ENCODE measurements around the gene SETD7. TPM values are rescaled to one million over a fixed set of nuclear protein-coding genes. Genes with fewer than 3 reads are reported as not detected.

SETD7 gene
- total and polyA plus RNA-seq, 2 of the 4 experiments (the other 2 are of a cell fraction), result 17.0 to 46.6 TPM

- H2AK5ac ChIP-seq (ENCODE audit: low read depth, low read length), result no peak overlapping the region
- H4K5ac ChIP-seq (ENCODE audit: low read depth, low read length), result no peak overlapping the region
- 80% methylated on average over 2 of the region's 4 CpGs; no CpG with 5 or more reads in 1 of the 2 experiments for WGBS, 2 experiments (ENCODE audit: extremely low coverage in 2 of 2, insufficient read length in 1 of 2)
- ATAC-seq (ENCODE audit: low read depth) (no peak), DNase-seq (no peak)
- H2AK9ac ChIP-seq (replicated peaks; ENCODE audit: low read depth, low read length, poor library complexity), result no peak overlapping the region
- H3K36me3 ChIP-seq (ENCODE audit: control insufficient read depth, insufficient read depth, low read length), result peaks cover 30% of the 10 kb centered on the region
- BruUV-seq (replicated peaks), result no TSS peak
- H3K4ac ChIP-seq (ENCODE audit: low read depth, low read length), result no peak overlapping the region
- H3K4me2 ChIP-seq (ENCODE audit: low read depth, low read length), result no peak overlapping the region
- no peak overlapping the region for H2AFZ ChIP-seq (replicated peaks; ENCODE audit: low read length, poor library complexity)
- no peak overlapping the region for H2BK20ac ChIP-seq (ENCODE audit: low read depth, low read length)
- H3K9me3 ChIP-seq (ENCODE audit: control insufficient read depth, insufficient read depth, low read length), result no peaks in the 10 kb centered on the region
- H2BK15ac ChIP-seq (ENCODE audit: low read depth, low read length), result no peak overlapping the region
- H3K56ac ChIP-seq (ENCODE audit: extremely low read depth, insufficient read depth, low read length), result no peak overlapping the region
- H3K27ac ChIP-seq (ENCODE audit: insufficient read depth, low read length), result no peak overlapping the region
- peaks cover 6% of the 10 kb centered on the region; the same call in 1 of the 2 replicates for H3K4me1 ChIP-seq (ENCODE audit: control insufficient read depth, insufficient read depth, low read length)
- no peak overlapping the region for H3K14ac ChIP-seq (replicated peaks; ENCODE audit: low read depth, low read length)
- no peak overlapping the region for H2BK120ac ChIP-seq (ENCODE audit: low read depth, low read length)
- dilution Hi-C loops (cut with HindIII; ENCODE audit: low sequenced_read_pairs, unreplicated experiment) (no loop called here), in situ Hi-C loops (cut with MboI; ENCODE audit: low sequenced_read_pairs) (no loop called here), intact Hi-C loops (cut with micrococcal nuclease) (no loop called here)
- peaks cover 2% of the 10 kb centered on the region; the same call in 1 of the 2 replicates for H3K9me1 ChIP-seq (ENCODE audit: insufficient read depth, low read length)
- POLR2A ChIA-PET (ENCODE audit: unreplicated experiment), result interaction anchor here (0.6 kb wide), 1 partner anchor 329 kb away, joined by 10 read pairs; no protein-coding TSS in a partner anchor
- H3K18ac ChIP-seq (ENCODE audit: low read depth, low read length), result no peak overlapping the region
- no peak overlapping the region for H3K23ac ChIP-seq (ENCODE audit: low read depth, low read length)
- no peak overlapping the region for H2BK5ac ChIP-seq (ENCODE audit: low read depth, low read length, poor library complexity, severe bottlenecking)
- no peak overlapping the region for H3K4me3 ChIP-seq (ENCODE audit: insufficient read depth, low read depth, low read length)
- no peaks in the 10 kb centered on the region for H3K27me3 ChIP-seq (ENCODE audit: control insufficient read depth, insufficient read depth, low read length)
- peaks cover 3 to 4% of the 10 kb centered on the region in 2 experiments; a peak in 2 of 4 replicates for H3K79me1 ChIP-seq (ENCODE audit: low read depth in 1 of 2, low read length in 2 of 2)
- H4K91ac ChIP-seq (ENCODE audit: insufficient read depth, low read depth, low read length), result no peak overlapping the region
- no peak overlapping the region for H3K9ac ChIP-seq (ENCODE audit: low read depth, low read length)
- 0 out of 2 replicates have a peak, but pooled peaks cover 3% of the 10 kb centered on the region for H4K20me1 ChIP-seq (ENCODE audit: insufficient read depth, low read length)
- CTCF ChIA-PET, result interaction anchor here (0.6 to 1.1 kb wide), 2 partner anchors 10 to 14 kb away, joined by 3 to 4 read pairs; no protein-coding TSS in a partner anchor
- no peak overlapping the region for H4K8ac ChIP-seq (ENCODE audit: low read depth in 2 of 2, low read length in 2 of 2)
- TF ChIP-seq MAZ (IDR thresholded peaks at IDR 0.05; ENCODE audit: borderline replicate concordance, low read depth, low read length), result no peak
- no peak for TF ChIP-seq CTCF (conservative IDR thresholded peaks at IDR 0.05; ENCODE audit: low read depth, low read length)
- TF ChIP-seq POLR2A (IDR thresholded peaks at IDR 0.05; ENCODE audit: low read depth, low read length), result no peak
- no peak for TF ChIP-seq MAFK (IDR thresholded peaks at IDR 0.05; ENCODE audit: low read depth, low read length)
- no peak for TF ChIP-seq ELK1 (IDR thresholded peaks at IDR 0.05; ENCODE audit: borderline replicate concordance, low read depth, low read length)
- no peak for TF ChIP-seq MXI1 (IDR thresholded peaks at IDR 0.05; ENCODE audit: borderline replicate concordance, low read depth, low read length)
- no peak for TF ChIP-seq USF2 (IDR thresholded peaks at IDR 0.05; ENCODE audit: low read depth, low read length)
- TF ChIP-seq CEBPB (IDR thresholded peaks at IDR 0.05; ENCODE audit: low read depth, low read length), result no peak
- TF ChIP-seq CHD1 (IDR thresholded peaks at IDR 0.05; ENCODE audit: low read depth, low read length), result no peak
- TF ChIP-seq FOS (IDR thresholded peaks at IDR 0.05; ENCODE audit: low read depth, low read length), result no peak
- TF ChIP-seq BHLHE40 (IDR thresholded peaks at IDR 0.05; ENCODE audit: low read depth, low read length), result no peak
- TF ChIP-seq RFX5 (IDR thresholded peaks at IDR 0.05; ENCODE audit: low read depth, low read length), result no peak
- no peak for TF ChIP-seq NFE2L2 (IDR thresholded peaks at IDR 0.05; ENCODE audit: low read depth, low read length)
- TF ChIP-seq RCOR1 (IDR thresholded peaks at IDR 0.05; ENCODE audit: insufficient replicate concordance, low read length), result no peak
- TF ChIP-seq RAD21 (IDR thresholded peaks at IDR 0.05; ENCODE audit: low read length), result no peak
These were observed 34.1 kb downstream of the SETD7 start for GRCh38 chr4:139521754-139522401.
